ENCODE data around the gene FILIP1.
A peak's percentile ranks its signal among the peaks of the same experiment; 100 is the strongest.

Gene FILIP1

DNA sequence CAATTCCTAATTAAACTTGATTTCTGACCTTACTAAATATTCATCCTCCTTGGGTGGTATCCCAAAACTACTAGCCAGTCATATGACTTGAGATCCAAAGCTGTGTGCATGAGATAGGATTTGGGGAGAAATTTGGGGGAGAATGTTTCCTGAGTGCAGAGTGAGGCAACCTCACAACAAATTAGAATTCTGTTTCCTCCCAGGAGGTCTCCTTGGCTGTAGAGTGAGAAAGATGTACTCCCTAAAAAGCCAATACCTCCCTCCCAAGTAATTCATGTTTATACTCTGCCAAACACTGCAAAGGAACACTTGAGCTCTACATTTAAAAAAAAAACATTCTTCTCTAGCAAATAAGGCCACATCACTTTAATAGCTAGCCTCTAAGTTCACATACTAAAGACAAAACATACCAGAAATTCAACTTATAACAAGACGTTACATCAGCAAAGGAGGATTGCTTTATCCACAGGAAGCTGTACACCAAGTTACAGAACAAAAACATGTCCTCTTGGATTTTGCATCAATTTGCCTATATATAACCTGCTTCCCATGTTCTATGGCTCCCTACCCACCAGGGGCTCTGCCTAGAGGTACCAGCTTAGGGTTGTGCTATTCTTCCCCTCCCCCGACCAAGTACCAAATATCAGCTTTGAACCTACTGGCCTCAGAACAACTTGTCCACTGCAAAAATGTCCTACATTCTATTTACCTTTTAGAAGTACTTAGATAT lies 193.6 kb downstream of the FILIP1 start:
- no peak for DNase-seq (ENCODE audit: low read depth, low spot score)

DNA sequence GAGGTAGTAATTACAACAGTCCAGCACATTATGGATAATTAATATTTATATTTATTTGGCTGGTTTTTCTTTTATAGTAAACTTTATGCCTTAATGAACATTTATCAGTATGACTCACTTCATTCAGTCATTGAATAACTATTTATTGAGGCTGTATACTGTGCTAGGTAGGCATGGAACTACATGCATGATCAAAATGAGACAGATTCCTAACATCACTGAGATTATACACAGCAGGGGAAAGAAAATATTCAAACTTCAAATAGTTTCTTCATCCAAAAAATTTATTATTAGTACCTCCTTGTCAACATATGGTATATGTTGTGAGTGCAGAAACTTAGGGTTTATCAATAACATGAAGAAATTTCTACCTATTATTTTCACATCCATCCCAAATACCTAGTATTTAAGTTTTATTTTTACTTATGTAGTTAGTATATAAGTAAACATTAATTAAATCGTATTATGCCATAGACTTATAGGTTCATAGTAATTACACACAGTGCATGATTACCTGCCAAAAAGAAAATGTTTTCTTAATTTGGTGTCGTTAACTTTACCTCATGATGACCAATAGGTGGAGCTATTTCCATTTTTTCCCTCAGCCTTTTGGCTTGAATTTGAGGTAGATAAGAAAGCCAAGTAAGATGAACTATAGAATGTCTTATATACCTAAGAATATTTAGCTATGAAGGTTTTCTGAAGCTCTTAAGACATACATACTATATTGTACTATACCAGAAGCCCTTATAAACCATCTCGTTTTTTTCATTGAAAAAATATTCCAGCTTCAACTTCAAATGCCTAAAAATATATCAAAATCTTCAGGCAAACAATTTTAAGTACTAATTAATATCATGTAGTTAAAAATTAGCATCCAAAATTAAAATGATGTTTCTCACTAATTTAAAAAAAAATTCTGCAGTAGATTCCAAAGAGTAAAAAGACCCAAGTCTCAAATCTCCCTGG lies 196.5 kb downstream of the FILIP1 start:
- no peak for DNase-seq (ENCODE audit: low read depth, low spot score)

- DNase-seq (ENCODE audit: low read depth, low spot score), result no peak
Measured at GRCh38 chr6:75292555-75292954, 201.0 kb downstream of the FILIP1 start.

DNA sequence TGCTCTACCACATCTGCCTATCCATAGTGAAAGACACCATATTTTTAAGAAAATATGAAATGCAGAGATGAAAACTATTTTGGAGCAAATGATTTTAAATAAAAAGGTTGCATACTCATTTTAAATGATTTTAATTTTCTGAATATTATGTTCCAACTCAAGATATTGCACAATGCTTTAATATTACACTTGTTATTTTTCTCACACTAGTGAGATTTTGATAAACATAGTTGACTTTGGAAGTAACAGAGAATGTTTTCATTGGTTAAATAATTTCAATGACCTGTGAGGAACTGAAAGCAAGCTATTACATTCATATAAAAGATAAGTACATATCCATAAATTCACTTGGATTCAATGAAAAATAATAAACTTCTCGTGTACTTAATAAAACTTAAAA lies 201.9 kb downstream of the FILIP1 start:
- DNase-seq (ENCODE audit: low read depth, low spot score), result no peak

GRCh38 chr6:75291331-75291730 lies 202.3 kb downstream of the FILIP1 start:
- DNase-seq (ENCODE audit: low read depth, low spot score), result no peak

- no peak for DNase-seq (ENCODE audit: low read depth, low spot score)
Measured at GRCh38 chr6:75290136-75290945, 203.3 kb downstream of the FILIP1 start.

- no peak for DNase-seq (ENCODE audit: low read depth, low spot score)
Measured at GRCh38 chr6:75288023-75288422, 205.6 kb downstream of the FILIP1 start.

DNA sequence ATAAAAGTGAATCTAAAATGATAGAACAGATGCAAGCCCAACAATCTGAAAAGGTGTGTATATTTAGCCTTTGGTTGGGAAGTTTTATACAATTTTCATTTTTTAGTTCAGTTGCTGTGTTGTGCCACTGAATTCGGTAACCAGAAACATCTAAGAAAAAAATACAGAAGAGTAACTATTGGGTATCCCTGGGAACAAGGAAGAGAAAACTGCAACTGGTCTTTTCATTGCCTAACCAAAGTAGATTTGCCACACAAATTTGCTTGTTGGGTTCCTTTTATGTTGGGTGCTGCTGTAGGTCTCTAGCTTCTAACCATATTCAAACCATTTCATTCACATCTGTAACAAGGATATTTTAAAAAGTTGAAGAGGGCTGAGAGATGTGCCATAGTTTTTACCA lies 206.2 kb downstream of the FILIP1 start:
- no peak for DNase-seq (ENCODE audit: low read depth, low spot score)

- DNase-seq (ENCODE audit: low read depth, low spot score), result no peak
Measured at GRCh38 chr6:75286955-75287354, 206.6 kb downstream of the FILIP1 start.

- DNase-seq (ENCODE audit: low read depth, low spot score), result no peak
Measured at GRCh38 chr6:75285283-75285639, 208.3 kb downstream of the FILIP1 start.

DNA sequence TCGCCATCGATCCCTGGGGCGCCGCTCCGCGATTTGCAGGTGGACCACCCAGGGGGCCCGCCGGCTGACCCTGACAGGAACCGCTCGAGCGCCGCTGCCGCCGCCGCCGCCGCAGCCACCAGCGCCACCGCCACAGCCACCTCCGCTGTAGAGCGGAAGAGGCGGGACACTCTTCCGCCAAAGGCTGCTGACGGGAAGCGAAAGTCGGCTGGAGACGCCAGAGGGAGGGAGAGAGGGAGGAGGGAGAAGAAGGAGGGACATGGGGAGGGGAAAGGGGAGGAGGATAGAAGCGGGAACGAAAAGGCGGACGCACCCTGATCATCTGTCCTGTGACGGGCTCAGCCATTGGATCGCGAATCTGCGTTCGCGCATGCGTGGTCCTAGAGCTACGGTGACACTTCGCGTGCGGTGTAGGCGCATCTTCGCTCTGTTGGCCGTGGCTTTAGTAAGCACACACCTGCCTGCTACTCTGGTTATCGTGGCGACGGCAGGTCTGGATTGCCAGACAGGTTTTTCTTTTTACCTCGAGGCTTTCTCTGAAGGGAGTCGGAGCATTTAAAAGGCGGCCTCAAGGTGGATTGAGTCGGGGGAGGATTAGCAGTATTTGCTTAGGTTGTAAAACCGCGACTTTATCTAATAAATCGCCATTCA lies 208.8 kb downstream of the FILIP1 start, which contains the start of gene TMEM30A:
TMEM30A (minus strand) TSS at position 161 of the 651 bp plus-strand sequence; CDS start at position 7, 154 bp downstream.
- DNase-seq (ENCODE audit: low read depth, low spot score), result peak; percentile 99

DNA sequence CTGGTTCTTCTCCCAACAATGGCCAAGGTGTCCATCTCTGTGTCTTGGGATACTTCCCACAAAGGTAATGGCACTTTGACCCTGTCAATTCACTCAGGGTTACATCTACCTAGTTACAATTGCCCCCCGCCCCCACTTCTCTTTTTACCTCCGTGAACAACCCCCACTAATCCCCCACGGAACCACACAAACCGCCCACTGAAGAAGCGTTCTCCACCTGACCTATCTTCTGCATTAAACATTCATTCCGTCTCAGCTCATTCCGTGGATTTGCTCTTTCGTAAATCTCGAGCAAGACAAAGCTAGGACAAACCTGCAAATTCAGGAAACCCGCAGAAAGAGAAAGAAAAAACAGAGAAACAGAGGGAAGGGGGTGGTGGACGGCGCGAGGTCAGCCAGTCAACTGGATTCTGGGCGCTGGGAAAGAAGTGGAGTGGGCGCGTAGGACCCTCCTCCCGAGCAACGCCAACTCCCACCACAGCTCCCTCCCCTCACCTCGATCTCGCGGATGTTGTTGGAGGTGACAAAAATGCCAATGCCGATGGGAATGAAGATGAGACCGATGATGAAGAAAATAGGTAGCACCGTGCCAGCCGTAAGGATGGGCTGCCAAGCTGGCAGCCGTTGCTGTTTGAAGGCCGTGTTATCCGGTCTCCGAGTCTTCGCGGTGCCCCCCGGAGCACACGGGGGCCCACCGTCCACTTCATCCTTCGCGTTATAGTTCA lies 209.5 kb downstream of the FILIP1 start:
- no peak for DNase-seq (ENCODE audit: low read depth, low spot score)

DNA sequence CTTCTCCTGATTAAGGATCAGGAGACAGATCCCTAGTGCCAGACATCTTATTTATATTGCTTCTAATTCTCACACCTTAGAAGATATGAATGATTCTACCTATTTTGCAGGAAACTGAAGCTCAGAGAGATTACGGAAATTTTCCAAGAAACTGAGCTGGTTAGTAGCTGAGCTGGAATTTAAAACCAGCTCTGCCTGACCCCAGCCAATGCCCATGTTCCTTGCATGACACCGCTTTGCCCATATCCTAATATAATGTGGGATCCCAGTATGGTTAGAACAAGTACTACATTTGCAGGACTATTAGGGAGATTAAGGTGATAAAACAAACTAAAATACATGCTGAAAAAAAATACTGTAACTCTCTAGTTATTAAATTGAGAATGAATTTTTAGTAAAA lies 210.9 kb downstream of the FILIP1 start:
- DNase-seq (ENCODE audit: low read depth, low spot score), result no peak

- no peak for DNase-seq (ENCODE audit: low read depth, low spot score)
Measured at GRCh38 chr6:75281653-75282052, 211.9 kb downstream of the FILIP1 start.

GRCh38 chr6:75280131-75280855 lies 213.3 kb downstream of the FILIP1 start:
- no peak for DNase-seq (ENCODE audit: low read depth, low spot score)

DNA sequence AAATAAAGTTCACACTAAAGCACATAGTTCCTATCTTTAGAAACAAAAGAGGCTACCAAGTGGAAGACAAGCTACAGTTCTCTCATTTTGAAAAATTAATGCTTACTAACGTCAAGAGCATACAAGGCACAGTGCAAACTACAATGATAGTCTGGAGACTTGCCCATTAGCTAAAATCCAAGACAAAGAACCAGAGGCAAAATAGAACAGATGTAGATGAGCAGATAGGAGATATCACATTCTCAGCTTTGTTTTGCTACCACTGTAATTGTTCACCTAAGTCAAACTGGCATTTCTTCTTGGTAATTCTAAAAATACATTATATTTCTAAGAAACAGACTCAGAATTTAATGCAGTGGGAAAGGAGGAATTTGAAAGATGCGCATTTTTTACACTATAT lies 214.2 kb downstream of the FILIP1 start:
- DNase-seq (ENCODE audit: low read depth, low spot score), result no peak

- DNase-seq (ENCODE audit: low read depth, low spot score), result no peak
Measured at GRCh38 chr6:75278474-75279077, 215.0 kb downstream of the FILIP1 start.

DNA sequence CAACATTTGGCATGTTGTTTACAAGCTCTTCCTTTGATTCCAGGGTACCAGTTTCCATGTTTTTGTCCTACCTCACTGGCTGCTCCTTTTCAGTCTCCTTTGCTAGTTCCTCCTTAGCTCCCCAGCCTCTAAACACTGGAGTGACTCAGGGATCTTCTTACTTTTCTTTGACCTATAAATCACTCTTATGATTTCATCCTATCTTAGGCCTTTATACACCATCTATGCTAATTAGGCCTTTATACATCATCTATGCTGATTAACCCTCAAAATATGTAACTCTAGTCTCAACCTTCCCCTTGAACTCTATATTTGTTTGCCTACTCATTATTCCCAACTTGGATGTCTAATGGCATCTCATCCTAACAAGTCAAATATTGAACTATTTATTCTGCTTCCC lies 218.5 kb downstream of the FILIP1 start:
- no peak for DNase-seq (ENCODE audit: low read depth, low spot score)

DNA sequence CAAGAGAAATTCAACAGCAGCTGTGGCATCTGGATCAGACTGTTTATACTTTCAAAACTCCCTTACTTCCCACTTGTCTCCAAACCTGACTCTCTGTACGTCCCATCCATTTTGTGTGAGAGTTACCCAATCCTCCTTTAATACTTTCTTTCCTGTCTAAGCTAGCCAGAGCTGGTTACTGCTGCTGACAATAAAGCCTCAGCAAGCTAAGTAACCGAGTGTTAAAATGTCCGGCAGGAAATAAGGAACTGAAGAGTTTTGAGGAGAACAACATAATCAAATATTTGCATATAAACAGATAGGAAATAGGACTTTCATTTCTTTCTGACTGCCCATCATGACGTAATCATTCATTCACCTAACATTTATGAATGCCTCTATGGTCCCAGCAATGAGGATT lies 220.6 kb downstream of the FILIP1 start:
- no peak for DNase-seq (ENCODE audit: low read depth, low spot score)

Data from ELF-1 (cell line).